Measurements from ENCODE around the gene EXD3.

GRCh38 chr9:137368431-137369035 is 54.4 kb downstream of the EXD3 start:
- TF ChIP-seq CTCF (IDR thresholded peaks at IDR 0.05; ENCODE audit: low read length) (no peak), EZH2phosphoT487 (IDR thresholded peaks at IDR 0.05; ENCODE audit: low read length) (no peak), EZH2 (optimal IDR thresholded peaks at IDR 0.05; ENCODE audit: low read depth, low read length) (no peak)
